Suppressor macrophage treated with lipopolysaccharide for 4 hours (primary cell): ENCODE data around the gene AP5B1.

Source experiments
- DNase-seq: peaks from one replicate; pipeline ENCODE4 v3.0.0-alpha.2; 2020

Gene AP5B1

GRCh38 chr11:65798882-65799281 is 18.1 kb upstream of the AP5B1 start:
- no peak for DNase-seq

- no peak for DNase-seq
These were observed 16.9 kb upstream of the AP5B1 start for GRCh38 chr11:65797711-65798110.

GRCh38 chr11:65796726-65797601 is 16.2 kb upstream of the AP5B1 start:
- DNase-seq, result no peak

- no peak for DNase-seq
These were observed 14.1 kb upstream of the AP5B1 start for GRCh38 chr11:65794570-65795510.

GRCh38 chr11:65793625-65794400 is 13.0 kb upstream of the AP5B1 start:
- no peak for DNase-seq

GRCh38 chr11:65793144-65793581 is 12.4 kb upstream of the AP5B1 start:
- DNase-seq, result no peak

- no peak for DNase-seq
These were observed 11.7 kb upstream of the AP5B1 start for GRCh38 chr11:65792456-65792855.

- DNase-seq, result peak; percentile 77
These were observed 11.0 kb upstream of the AP5B1 start for GRCh38 chr11:65791719-65792213.

- DNase-seq, result no peak
These were observed 10.3 kb upstream of the AP5B1 start for GRCh38 chr11:65790902-65791650.

- no peak for DNase-seq
These were observed 9.5 kb upstream of the AP5B1 start for GRCh38 chr11:65790104-65790901.

GRCh38 chr11:65789230-65790103 is 8.7 kb upstream of the AP5B1 start:
- no peak for DNase-seq

- DNase-seq, result no peak
These were observed 8.0 kb upstream of the AP5B1 start for GRCh38 chr11:65788821-65789220.

GRCh38 chr11:65787649-65788622 is 7.2 kb upstream of the AP5B1 start:
- no peak for DNase-seq

- no peak for DNase-seq
These were observed 6.2 kb upstream of the AP5B1 start, which contains the start of gene OVOL1 for GRCh38 chr11:65786786-65787636. TSS of gene OVOL1 (plus strand) at chr11:65787063. CDS start at chr11:65787374, 311 bp downstream.

GRCh38 chr11:65786008-65786785 is 5.4 kb upstream of the AP5B1 start:
- no peak for DNase-seq

GRCh38 chr11:65785319-65786007 is 4.7 kb upstream of the AP5B1 start:
- no peak for DNase-seq
